ENCODE data around the gene SLC49A3. TPM values are rescaled to one million over a fixed set of nuclear protein-coding genes. Genes with fewer than 3 reads are reported as not detected.
A peak's percentile ranks its signal among the peaks of the same experiment; 100 is the strongest.

Gene SLC49A3
- total and polyA plus RNA-seq, 2 of the 4 experiments (the other 2 are of a cell fraction), result under 0.01 to 0.32 TPM

DNA sequence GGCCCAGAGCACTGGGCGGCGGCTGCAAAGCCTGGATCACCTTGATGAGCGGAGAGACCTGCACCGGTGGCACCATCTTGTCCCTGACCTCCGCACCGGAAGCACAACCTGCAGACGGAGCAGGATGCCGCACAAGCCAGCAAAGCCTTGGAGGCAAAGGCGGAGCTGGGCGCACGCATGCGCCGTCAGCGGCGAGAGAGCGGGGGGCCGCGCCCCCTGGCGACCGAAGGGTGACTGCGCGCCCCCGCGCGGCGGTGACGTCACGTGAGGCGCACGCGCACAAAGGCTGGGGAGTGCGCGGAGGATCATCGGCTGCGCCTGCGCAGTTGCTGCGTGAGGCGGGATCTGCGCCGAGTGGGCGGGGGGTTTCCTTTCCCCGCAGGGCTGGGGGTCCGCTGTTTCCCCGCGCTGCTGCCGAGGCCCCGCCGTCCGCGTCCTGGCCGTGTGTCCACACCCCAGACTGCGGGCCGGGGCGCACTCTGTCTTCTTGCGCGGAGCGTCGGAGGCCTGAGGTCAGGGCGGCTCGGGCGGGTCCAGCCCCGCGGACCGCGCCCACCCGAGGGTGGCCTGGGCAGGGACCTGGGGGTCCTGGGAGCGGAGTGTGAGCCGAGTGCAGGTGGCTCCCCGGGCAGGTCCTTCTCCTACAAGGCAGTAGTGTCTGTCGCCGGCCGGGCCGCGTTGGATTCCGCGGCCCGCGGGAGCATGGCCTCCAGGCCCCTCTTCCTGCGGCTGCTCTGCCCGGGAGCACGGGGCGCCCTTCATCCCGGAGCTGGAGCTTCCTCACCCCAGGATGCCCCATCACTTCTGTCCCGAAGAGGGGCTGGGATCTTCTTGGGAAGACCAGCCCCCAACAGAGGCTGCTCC, 14.5 kb downstream of the SLC49A3 start, which contains the start of the genes ATP5ME and MYL5:
ATP5ME (minus strand) TSS at position 105 of the 864 bp plus-strand sequence; CDS start at position 76, 29 bp downstream.
MYL5 (plus strand) TSS at position 371 of the 864 bp plus-strand sequence. CDS start 3,485 bp downstream, outside the sequence.
- Histone ChIP-seq H3K4me3 (ENCODE audit: insufficient read depth, low read depth, low read length) (peak within 1 kb of the TSS; percentile 73), H3K36me3 (ENCODE audit: control insufficient read depth, insufficient read depth, low read length) (peaks cover 17% of the 10 kb centered on the region), H4K8ac (ENCODE audit: low read depth in 2 of 2, low read length in 2 of 2) (peak within 1 kb of the TSS; percentile 73 to 85), H3K9me1 (ENCODE audit: insufficient read depth, low read length) (peaks cover 7% of the 10 kb centered on the region; the same call in 1 of the 2 replicates), H2BK20ac (ENCODE audit: low read depth, low read length) (no peak within 1 kb of the TSS), H3K4me2 (ENCODE audit: low read depth, low read length) (peak within 1 kb of the TSS; percentile 85), H2BK15ac (ENCODE audit: low read depth, low read length) (no peak within 1 kb of the TSS), H3K9ac (ENCODE audit: low read depth, low read length) (peak within 1 kb of the TSS; percentile 86), H2BK5ac (ENCODE audit: low read depth, low read length, poor library complexity, severe bottlenecking) (peak within 1 kb of the TSS; percentile 88), H2AFZ (replicated peaks; ENCODE audit: low read length, poor library complexity) (peak within 1 kb of the TSS; percentile 97), H3K27me3 (ENCODE audit: control insufficient read depth, insufficient read depth, low read length) (no peaks in the 10 kb centered on the region), H3K56ac (ENCODE audit: extremely low read depth, insufficient read depth, low read length) (peak within 1 kb of the TSS; percentile 64; the same call in 1 of the 2 replicates), H2BK120ac (ENCODE audit: low read depth, low read length) (peak within 1 kb of the TSS; percentile 34; the same call in 1 of the 2 replicates), H2AK5ac (ENCODE audit: low read depth, low read length) (peak within 1 kb of the TSS; percentile 54), H3K27ac (ENCODE audit: insufficient read depth, low read length) (peak within 1 kb of the TSS; percentile 88), H4K5ac (ENCODE audit: low read depth, low read length) (peak within 1 kb of the TSS; percentile 75), H3K4me1 (ENCODE audit: control insufficient read depth, insufficient read depth, low read length) (peaks cover 9% of the 10 kb centered on the region), H4K91ac (ENCODE audit: insufficient read depth, low read depth, low read length) (peak within 1 kb of the TSS; percentile 70), H3K14ac (replicated peaks; ENCODE audit: low read depth, low read length) (peak within 1 kb of the TSS; percentile 86), H3K4ac (ENCODE audit: low read depth, low read length) (peak within 1 kb of the TSS; percentile 88), H3K79me1 (ENCODE audit: low read depth in 1 of 2, low read length in 2 of 2) (peaks cover 17 to 27% of the 10 kb centered on the region in 2 experiments; a peak in 3 of 4 replicates), H4K20me1 (ENCODE audit: insufficient read depth, low read length) (no peaks in the 10 kb centered on the region), H2AK9ac (replicated peaks; ENCODE audit: low read depth, low read length, poor library complexity) (peak within 1 kb of the TSS; percentile 100), H3K18ac (ENCODE audit: low read depth, low read length) (no peak within 1 kb of the TSS; the same call in 1 of the 2 replicates), H3K23ac (ENCODE audit: low read depth, low read length) (peak within 1 kb of the TSS; percentile 67), H3K9me3 (ENCODE audit: control insufficient read depth, insufficient read depth, low read length) (no peaks in the 10 kb centered on the region)
- ATAC-seq (ENCODE audit: low read depth) (peak; percentile 89), DNase-seq (peak; percentile 95)
- TF ChIP-seq, protein P1, sequence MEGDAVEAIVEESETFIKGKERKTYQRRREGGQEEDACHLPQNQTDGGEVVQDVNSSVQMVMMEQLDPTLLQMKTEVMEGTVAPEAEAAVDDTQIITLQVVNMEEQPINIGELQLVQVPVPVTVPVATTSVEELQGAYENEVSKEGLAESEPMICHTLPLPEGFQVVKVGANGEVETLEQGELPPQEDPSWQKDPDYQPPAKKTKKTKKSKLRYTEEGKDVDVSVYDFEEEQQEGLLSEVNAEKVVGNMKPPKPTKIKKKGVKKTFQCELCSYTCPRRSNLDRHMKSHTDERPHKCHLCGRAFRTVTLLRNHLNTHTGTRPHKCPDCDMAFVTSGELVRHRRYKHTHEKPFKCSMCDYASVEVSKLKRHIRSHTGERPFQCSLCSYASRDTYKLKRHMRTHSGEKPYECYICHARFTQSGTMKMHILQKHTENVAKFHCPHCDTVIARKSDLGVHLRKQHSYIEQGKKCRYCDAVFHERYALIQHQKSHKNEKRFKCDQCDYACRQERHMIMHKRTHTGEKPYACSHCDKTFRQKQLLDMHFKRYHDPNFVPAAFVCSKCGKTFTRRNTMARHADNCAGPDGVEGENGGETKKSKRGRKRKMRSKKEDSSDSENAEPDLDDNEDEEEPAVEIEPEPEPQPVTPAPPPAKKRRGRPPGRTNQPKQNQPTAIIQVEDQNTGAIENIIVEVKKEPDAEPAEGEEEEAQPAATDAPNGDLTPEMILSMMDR (conservative IDR thresholded peaks at IDR 0.05; ENCODE audit: low read depth, low read length), result peak; percentile 100
- TF ChIP-seq MAZ (IDR thresholded peaks at IDR 0.05; ENCODE audit: borderline replicate concordance, low read depth, low read length) (peak; percentile 97), CHD1 (IDR thresholded peaks at IDR 0.05; ENCODE audit: low read depth, low read length) (no peak), CEBPB (IDR thresholded peaks at IDR 0.05; ENCODE audit: low read depth, low read length) (no peak), SMC3 (IDR thresholded peaks at IDR 0.05; ENCODE audit: low read depth, low read length) (peak; percentile 50), MXI1 (IDR thresholded peaks at IDR 0.05; ENCODE audit: borderline replicate concordance, low read depth, low read length) (peak; percentile 32; the same call in 1 of the 2 replicates), FOS (IDR thresholded peaks at IDR 0.05; ENCODE audit: low read depth, low read length) (peak; percentile 46), RFX5 (IDR thresholded peaks at IDR 0.05; ENCODE audit: low read depth, low read length) (no peak), RAD21 (IDR thresholded peaks at IDR 0.05; ENCODE audit: low read length) (peak; percentile 44), RCOR1 (IDR thresholded peaks at IDR 0.05; ENCODE audit: insufficient replicate concordance, low read length) (no peak), NFE2L2 (IDR thresholded peaks at IDR 0.05; ENCODE audit: low read depth, low read length) (no peak), BHLHE40 (IDR thresholded peaks at IDR 0.05; ENCODE audit: low read depth, low read length) (peak; percentile 77), MAFK (IDR thresholded peaks at IDR 0.05; ENCODE audit: low read depth, low read length) (no peak), POLR2A (IDR thresholded peaks at IDR 0.05; ENCODE audit: low read depth, low read length) (peak; percentile 77)
- TF ChIP-seq, protein P2, sequence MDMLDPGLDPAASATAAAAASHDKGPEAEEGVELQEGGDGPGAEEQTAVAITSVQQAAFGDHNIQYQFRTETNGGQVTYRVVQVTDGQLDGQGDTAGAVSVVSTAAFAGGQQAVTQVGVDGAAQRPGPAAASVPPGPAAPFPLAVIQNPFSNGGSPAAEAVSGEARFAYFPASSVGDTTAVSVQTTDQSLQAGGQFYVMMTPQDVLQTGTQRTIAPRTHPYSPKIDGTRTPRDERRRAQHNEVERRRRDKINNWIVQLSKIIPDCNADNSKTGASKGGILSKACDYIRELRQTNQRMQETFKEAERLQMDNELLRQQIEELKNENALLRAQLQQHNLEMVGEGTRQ (IDR thresholded peaks at IDR 0.05; ENCODE audit: low read depth, low read length), result peak; percentile 93
- in situ Hi-C loops (cut with MboI; ENCODE audit: low sequenced_read_pairs), result no loop called here
- dilution Hi-C loops (cut with HindIII; ENCODE audit: low sequenced_read_pairs, unreplicated experiment), result no loop called here
- intact Hi-C loops (cut with micrococcal nuclease), result loop anchor here (10.0 kb wide), 1 partner anchor 340 kb away; the partner anchor contains the start of gene ZNF141
- ChIA-PET CTCF (interaction anchor here (1.0 kb wide), 1 partner anchor 145 kb away, joined by 3 read pairs; no protein-coding TSS in a partner anchor), POLR2A (ENCODE audit: unreplicated experiment) (no interaction called here)
- WGBS, 2 experiments (ENCODE audit: extremely low coverage in 2 of 2, insufficient read length in 1 of 2), result 0% methylated on average over 30 of the region's 84 CpGs; no CpG with 5 or more reads in 1 of the 2 experiments
- no TSS peak for BruUV-seq (replicated peaks)
